Activated naive CD4-positive, alpha-beta T cell (primary cell): ENCODE measurements around the gene IFNL2.
"Not testable (repeated sequence)": the region's sequence is repeated elsewhere in the genome, so short reads cannot be mapped to it uniquely, and the experiment has no call there.

Experiments
- DNase-seq, 4 experiments: peaks; one replicate each; lab custom pipeline; 2025; lab: John Stamatoyannopoulos, UW

Gene IFNL2

DNA sequence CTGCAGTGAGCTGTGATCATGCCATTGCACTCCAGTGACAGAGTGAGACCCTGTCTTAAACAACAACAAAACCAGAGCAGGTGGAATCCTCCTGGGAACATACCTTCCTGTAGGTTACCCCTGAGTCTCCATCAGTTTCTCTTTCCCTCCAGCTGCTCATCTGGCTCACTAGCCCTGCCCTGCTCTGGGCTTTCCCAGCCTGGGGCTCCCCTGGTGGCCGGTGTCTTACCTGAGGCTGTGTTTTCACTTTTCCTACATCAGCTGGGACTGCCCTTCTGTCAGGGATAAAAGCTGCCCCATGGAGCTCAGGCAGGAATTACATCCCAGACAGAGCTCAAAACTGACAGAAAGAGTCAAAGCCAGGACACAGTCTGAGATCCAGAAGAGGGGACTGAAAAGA is at the start of gene IFNL2:
TSS of gene IFNL2 (plus strand) at position 312 of the 400 bp plus-strand sequence. CDS start 173 bp downstream, outside the sequence.
- DNase-seq: not testable (repeated sequence)

- DNase-seq: not testable (repeated sequence)
Observed at GRCh38 chr19:39219108-39219507, 49.1 kb upstream of the IFNL2 start.

GRCh38 chr19:39223703-39224279 is 44.4 kb upstream of the IFNL2 start:
- DNase-seq: no peak

- DNase-seq: no peak
Observed at GRCh38 chr19:39224910-39225309, 43.3 kb upstream of the IFNL2 start.

DNA sequence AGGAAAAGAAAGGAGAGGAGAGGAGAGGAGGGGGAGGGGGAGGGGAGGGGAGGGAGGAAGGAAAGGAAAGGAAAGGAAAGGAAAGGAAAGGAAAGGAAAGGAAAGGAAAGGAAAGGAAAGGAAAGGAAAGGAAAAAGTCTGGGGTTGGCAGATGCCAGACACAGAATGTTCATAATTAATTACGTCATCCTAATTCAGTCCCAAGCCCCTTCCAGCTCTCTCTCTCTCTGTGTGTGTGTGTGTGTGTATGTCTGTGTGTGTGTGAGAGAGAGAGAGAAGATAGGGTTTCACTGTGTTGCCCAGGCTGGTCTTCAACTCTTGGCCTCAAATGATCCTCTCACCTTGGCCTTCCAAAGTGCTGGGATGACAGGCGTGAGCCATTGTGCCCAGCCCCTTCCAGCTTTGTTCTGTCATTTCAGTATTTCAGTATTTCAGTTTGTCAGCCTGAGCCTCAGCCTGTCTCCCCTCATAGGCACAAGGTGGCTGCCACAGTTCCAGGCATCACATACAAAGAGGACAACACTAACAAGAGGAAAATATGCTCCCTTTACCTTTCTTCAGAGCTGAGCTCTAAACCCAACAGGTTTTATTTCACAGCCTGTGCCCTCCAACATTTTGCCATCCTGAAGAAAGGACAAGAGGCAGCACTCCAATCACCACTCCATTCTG is 38.0 kb upstream of the IFNL2 start:
- DNase-seq: no peak

GRCh38 chr19:39232708-39233107 is 35.5 kb upstream of the IFNL2 start:
- DNase-seq: no peak

DNA sequence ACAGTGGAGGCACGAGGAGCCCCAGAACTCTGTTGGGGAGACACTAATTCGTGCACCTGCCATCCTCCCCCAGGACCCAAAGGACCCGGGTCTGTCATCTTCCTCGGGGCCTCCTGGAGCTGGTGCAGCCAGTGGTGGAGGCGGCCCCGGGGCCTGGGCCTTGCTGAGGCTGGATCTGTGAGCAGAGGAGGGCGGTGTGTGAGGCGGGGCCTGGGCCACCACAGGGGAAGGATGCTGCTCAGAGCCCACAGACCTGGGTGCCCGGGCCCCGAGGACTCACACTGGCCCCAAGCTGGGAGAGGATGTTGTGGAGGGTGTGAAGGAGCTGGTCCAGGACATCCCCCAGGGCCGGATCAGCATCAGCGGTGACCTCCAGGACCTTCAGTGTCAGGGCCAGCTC is 31.7 kb upstream of the IFNL2 start:
- DNase-seq: peak in 1 of 4 experiments; percentile 23

GRCh38 chr19:39237200-39238184 is 30.7 kb upstream of the IFNL2 start:
- peak in 2 of 4 experiments; percentile 7 to 34 for DNase-seq

GRCh38 chr19:39238209-39238608 is 30.0 kb upstream of the IFNL2 start:
- DNase-seq: no peak

DNA sequence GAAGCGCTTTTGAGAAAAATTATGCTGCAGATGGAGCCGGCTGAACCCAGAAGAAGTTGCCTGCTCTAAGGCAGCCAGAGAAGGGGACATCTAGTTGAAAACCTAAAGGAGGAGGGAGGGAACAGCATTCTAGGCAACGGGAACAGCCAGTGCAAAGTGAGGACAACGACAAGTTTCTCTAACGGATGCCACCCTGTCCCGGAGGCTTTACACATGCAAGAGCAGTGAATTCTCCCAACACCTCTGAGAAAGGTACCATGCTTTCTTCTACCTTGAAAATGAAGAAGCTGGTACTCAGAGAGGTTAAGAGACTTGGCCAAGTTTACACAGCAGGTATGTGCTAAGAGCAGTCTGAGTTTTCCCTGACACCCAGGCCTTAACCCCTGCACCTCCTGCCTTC is 29.3 kb upstream of the IFNL2 start:
- DNase-seq: no peak

DNA sequence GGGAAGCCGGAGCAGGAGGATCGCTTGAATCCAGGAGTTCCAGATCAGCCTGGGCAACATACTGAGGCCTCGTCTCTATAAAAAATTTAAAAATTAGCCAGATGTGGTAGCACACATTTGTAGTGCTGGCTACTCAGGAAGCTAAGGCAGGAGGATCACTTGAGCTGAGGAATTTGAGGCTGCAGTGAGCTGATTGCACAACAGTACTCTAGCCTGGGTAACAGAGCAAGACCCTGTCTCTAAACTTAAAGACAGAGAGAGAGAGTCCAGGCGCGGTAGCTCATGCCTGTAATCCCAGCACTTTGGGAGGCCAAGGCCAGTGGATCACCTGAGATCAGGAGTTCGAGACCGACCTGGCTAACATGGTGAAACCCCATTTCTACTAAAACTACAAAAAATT is 27.8 kb upstream of the IFNL2 start:
- no peak for DNase-seq

DNA sequence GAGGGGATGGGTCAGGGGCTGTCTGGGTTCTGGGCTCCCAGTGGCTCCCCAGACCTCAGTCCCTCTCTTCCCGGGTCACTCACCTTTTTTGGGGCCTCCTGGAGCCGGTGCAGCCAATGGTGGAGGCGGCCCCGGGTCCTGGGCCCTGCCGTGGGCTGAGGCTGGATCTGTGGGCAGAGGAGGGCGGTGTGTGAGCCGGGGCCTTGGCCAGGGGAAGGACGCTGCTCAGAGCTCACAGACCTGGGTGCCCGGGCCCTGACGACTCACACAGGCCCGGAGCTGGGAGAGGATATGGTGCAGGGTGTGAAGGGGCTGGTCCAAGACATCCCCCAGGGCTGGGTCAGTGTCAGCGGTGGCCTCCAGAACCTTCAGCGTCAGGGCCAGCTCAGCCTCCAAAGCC is 24.5 kb upstream of the IFNL2 start:
- not testable (repeated sequence) for DNase-seq

GRCh38 chr19:39244410-39245100 is 23.6 kb upstream of the IFNL2 start, which contains the start of gene IFNL3:
TSS of gene IFNL3 (minus strand) at chr19:39245006. CDS start at chr19:39244967, 39 bp downstream.
- not testable (repeated sequence) for DNase-seq

GRCh38 chr19:39245166-39245565 is 23.0 kb upstream of the IFNL2 start:
- DNase-seq: not testable (repeated sequence)

DNA sequence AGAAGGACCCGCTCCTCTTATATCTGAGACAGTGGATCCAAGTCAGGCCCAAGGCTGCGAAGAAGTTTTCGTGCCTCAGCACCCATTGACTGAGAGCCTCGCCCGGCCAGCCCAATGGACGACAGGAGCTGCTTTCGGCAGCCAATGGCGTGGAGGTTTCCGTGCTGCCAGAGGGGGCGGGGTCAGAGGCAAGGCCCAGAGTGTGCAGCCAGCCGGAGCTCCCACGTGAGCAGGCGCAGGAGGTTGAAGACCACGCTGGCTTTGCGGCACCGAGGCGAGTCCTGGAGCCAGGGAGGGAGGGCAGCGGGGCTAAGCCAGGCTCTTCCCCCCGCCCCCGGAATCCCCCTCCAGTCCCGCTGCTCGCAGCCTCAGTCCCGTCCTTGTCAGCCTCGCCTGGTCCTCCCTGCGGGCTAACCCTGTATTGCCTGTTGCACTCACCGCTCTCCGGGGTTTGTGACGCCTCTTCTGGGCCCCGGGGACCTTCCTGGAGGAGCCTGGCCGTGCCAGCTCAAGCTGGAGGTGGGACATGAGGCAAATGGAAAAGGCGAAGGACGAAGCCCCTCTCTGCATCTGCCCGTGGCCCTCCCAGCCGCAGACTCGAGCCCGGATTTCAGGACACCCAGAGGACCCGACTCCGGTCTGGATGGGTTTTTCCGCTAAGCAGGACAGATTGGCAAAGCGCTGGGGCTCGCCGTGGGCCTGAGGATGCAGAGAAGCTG is 21.1 kb upstream of the IFNL2 start:
- peak in 1 of 4 experiments; percentile 11 for DNase-seq

DNA sequence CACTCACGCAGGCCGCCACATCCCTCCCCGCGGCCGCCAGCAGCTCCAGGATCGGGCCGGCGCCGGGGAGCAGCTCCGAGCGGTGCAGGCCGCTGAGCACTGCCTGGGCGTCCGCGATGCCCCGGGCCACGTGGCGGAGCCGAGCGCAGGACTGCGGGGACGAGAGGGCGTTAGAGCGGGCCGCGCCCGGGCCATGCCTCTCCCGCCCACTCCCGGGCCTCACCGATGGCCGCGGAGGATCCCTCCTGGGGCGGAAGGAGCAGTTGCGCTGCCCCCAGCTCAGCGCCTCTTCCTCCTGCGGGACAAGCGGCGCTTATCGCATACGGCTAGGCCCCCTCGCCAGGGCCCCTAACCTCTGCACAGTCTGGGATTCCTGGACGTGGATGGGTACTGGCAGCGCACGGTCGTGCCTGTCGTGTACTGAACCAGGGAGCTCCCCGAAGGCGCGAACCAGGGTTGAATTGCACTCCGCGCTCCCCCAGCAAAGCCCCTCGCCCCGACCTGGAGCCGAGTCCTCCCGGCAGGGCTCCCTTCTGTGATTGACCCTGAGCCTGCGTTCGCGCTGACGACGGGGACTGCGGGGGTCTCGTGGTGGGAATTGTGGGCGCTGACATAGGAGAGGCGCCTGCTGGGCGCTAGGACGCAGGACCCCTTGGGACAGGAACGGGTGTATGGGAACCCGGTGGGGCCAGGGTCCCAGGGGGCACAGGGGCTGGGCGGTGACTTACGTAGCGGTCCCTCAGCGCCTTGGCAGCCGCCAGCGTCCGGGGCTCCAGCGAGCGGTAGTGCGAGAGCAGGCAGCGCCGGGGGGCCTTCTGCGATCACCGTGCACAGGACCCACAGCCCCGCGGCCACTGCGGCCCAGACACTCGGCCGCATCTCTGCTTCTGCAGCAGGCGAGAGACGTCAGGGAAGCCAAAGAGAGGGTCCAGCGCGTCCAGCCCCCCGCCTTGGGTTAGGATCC is 20.2 kb upstream of the IFNL2 start:
- no peak for DNase-seq

GRCh38 chr19:39248806-39249205 is 19.4 kb upstream of the IFNL2 start, which contains the start of gene IFNL4:
TSS of gene IFNL4 (minus strand) at chr19:39248856.
- DNase-seq: no peak

- no peak for DNase-seq
Observed at GRCh38 chr19:39251081-39251480, 17.1 kb upstream of the IFNL2 start.

GRCh38 chr19:39251846-39252245 is 16.4 kb upstream of the IFNL2 start:
- DNase-seq: no peak

DNA sequence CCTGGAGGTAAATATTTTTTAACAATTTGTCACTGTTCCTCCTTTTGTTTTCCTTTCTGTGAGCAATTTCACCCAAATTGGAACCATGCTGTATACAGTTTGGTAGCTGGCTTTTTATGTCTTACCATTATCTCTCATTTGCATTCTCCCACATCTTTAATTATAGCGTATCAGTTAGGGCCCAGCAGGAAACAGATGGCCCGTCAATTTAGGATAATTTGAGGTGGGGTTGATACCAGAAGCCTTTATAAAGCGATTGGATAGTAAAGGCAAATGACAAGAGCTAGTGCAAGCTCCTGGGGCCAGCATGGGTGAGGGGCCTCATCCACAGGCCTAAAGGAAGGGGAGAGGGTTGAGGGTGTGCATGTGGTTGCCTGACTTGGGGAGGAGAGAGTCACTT is 15.7 kb upstream of the IFNL2 start:
- DNase-seq: no peak
